ENCODE measurements around the gene ZNF862.

The ZNF862 gene

GRCh38 chr7:149838224-149838991, at the start of gene ZNF862:
ZNF862 (plus strand) TSS chr7:149838375; CDS start chr7:149838612, 237 bp downstream.
- DNase-seq = peak; percentile 97

- DNase-seq = no peak
These were observed 49.1 kb upstream of the ZNF862 start for GRCh38 chr7:149789101-149789500.

- DNase-seq = no peak
These were observed 48.0 kb upstream of the ZNF862 start for GRCh38 chr7:149790146-149790548.

DNA sequence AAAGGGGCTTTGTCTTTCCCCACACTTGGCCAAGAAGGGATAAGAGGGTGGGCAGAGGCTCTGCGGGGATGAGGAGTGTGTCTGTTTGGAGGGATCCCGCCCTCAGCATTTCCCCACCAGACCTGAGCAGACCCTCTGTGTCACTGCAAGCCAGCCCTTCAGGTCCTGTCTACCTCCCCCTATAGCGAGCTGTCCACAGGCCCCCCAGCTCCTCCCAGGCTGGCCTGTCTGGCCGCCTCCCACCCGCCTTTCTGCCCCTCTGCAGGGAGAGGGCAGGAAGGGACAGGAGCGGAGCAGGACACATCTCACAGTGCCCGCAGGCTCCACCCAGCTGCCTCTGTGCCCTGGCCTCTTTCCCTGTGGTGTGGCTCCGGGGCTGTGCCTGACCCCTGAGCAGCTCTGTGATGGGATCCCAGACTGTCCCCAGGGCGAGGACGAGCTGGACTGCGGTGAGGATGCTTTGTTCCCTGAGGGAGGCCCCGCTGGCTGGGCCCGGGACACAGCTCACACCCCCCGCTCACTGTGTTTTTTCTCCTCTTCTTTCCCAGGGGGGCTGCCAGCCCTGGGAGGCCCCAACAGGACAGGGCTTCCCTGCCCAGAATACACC, 47.3 kb upstream of the ZNF862 start:
- no peak for DNase-seq

DNA sequence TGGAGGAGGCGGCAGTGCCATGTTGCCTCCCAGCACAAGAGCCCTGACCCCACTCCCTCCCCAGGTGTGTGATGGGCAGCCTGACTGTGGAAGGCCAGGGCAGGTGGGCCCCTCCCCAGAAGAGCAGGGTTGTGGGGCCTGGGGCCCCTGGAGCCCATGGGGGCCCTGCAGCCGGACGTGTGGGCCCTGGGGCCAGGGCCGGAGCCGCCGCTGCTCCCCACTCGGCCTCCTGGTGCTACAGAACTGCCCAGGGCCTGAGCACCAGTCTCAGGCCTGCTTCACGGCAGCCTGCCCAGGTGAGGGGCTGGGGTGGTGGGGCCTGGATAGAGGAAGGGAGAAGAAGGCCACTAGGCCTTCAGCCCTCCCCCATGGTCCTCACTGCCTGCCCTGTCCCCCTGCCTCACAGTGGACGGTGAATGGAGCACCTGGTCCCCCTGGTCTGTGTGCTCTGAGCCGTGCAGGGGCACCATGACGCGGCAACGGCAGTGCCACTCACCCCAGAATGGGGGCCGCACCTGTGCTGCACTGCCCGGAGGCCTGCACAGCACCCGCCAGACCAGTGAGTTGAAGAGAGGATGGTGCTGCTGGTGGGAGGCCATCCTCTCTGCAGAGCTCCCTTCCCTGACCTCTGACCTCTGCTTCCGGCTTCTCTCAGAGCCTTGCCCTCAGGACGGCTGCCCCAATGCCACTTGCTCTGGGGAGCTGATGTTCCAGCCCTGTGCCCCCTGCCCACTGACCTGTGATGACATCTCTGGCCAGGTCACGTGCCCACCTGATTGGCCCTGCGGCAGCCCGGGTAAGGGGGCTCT, 46.6 kb upstream of the ZNF862 start:
- no peak for DNase-seq

GRCh38 chr7:149792220-149792595, 46.0 kb upstream of the ZNF862 start:
- no peak for DNase-seq

GRCh38 chr7:149793261-149793660, 44.9 kb upstream of the ZNF862 start:
- no peak for DNase-seq

DNA sequence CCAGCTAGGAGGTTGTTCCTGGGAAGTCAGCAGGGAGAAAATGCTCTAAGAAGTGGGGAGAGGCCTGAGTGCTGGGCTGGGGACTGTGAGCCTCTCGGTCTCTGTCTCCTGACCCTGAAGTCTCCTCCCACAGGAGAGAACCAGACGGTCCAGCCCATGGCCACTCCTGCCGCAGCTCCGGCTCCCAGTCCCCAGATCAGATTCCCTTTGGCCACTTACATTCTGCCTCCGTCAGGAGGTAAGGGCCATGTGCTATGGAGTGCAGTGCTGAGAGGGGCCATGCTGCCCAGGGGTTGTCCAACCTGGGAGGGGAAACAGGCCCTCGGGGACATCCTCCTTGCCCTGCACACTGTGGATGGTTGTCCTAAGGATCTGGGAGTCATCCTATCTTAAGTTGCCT, 43.5 kb upstream of the ZNF862 start:
- no peak for DNase-seq

GRCh38 chr7:149795126-149795525, 43.0 kb upstream of the ZNF862 start:
- DNase-seq = no peak

GRCh38 chr7:149796287-149796860, 41.8 kb upstream of the ZNF862 start:
- no peak for DNase-seq

DNA sequence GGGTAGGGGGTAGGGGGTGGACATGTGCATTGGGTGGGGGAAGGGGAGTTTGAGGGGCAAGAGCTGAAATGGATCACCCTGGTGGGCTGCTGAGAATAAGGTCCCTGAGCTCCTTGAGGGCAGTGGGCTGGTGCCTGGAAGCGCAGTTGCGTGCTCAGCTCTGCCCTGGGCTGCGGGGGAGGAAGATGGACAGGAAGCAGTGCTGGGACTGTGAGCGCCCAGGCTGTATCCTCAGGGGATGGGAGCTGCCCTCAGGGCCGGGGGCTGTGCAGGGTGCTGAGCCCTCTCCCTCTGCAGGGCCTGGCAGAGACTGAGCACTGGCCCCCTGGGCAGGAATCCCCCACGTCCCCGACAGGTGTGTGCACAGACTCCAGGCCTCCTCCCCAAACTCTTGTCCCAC, 40.4 kb upstream of the ZNF862 start:
- no peak for DNase-seq

DNA sequence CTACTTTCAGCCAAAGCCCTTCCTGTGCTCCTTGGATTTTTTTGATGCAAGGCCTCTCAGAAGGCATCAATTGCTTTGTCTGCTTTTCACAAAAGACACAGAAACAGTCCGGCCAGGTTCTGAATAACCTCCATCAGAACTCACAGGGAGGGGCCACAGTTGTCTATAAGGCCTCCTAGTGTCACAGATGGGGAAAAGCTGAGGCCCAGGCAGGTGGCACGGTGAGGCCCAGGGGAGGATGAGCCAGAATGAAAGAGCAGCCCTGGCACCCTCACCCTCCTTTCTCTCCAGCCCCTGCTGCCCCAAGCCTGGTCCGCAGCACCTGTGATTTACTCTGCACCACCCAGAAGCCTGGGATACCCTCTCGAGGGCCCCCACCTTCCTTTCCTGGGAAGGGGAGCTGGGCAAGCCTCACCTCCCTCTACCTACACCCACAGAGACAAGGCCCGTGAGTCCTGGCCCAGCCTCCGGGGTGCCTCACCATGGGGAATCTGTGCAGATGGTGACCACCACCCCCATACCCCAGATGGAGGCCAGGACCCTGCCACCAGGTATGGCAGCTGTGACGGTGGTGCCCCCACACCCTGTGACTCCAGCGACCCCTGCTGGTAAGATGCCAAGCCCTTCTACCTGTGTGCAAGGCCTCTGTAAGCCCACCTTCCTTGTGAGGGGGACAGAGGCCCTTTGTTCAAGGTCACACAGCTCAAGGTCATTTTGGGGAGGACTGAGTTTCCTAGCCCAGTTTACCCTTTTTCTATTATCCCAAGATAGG, 38.6 kb upstream of the ZNF862 start:
- DNase-seq = no peak

DNA sequence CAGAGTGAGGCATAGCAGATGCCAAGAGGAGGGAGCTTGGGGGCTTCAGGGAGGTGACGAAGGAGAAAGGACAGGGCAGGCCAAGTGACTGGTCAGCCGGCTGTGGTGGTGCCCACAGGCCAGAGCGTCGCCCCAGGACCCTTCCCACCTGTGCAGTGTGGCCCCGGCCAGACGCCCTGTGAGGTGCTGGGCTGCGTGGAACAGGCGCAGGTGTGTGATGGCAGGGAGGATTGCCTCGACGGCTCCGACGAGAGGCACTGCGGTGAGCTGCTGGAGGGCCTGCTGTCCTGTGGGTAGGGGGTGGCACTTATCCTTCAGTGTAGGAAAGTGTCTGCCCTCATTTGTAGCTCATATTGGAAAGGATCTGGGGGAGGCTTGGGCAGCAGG, 38.0 kb upstream of the ZNF862 start:
- DNase-seq = no peak

- no peak for DNase-seq
These were observed 37.1 kb upstream of the ZNF862 start for GRCh38 chr7:149801002-149801566.

DNA sequence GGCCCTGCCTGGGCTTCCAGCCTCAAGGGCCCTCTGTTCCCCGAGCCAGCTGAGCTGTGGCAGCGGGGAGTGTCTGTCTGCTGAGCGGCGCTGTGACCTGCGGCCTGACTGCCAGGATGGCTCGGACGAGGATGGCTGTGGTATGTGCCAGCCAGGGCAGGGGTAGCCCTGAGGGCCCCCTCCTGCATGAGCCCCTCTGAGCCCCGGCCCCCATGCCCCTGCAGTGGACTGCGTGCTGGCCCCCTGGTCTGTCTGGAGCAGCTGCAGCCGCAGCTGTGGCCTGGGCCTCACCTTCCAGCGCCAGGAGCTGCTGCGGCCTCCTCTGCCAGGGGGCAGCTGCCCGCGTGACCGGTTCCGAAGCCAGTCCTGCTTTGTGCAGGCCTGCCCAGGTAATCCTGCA, 36.4 kb upstream of the ZNF862 start:
- DNase-seq = no peak

DNA sequence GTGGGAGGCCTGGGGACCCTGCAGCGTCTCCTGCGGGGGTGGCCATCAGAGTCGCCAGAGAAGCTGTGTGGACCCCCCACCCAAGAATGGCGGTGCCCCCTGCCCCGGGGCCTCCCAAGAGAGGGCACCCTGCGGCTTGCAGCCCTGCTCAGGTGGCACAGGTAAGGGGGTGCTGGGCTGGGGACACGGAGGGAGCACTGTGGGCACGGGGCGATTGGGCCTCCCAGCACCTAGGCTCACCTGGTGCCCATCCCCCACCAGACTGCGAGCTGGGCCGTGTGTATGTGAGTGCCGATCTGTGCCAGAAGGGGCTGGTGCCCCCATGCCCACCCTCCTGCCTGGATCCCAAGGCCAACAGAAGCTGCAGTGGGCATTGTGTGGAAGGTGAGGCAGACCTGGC, 35.2 kb upstream of the ZNF862 start:
- no peak for DNase-seq

GRCh38 chr7:149803551-149804074, 34.6 kb upstream of the ZNF862 start:
- DNase-seq = no peak

DNA sequence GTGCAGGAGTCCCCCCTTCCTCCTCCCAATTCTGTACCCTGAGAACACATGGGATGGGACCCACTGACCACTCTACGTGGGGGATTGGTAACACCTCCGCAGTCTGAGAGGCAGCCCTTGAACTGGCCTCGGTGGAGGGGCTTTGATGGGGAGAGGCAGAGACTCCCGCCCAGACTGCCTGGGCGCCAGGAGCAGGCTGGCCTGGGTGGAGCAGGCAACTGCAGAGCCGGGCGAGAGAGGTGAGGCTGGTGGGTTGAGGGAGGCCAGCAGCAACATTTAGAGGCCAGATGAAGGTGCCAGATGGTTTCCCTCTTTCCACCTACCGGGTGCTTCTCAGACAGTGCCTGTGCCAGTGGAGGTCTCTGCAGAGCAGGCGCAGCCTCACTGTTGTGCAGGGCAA, 34.1 kb upstream of the ZNF862 start:
- no peak for DNase-seq

DNA sequence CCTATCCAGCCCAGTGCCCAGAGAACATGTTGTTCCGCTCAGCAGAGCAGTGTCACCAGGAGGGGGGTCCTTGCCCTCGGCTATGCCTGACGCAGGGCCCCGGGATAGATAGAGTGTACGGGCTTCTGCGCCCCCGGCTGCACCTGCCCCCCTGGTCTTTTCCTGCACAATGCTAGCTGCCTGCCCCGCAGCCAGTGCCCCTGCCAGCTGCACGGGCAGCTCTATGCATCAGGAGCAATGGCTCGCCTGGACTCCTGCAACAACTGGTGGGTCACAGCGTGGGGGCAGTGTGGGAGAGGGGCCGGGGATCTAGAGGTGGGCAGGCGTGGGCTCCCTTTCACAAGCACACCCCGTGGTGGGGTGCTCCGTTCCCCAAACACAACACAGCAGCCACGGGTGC, 31.4 kb upstream of the ZNF862 start:
- no peak for DNase-seq

GRCh38 chr7:149808311-149808710, 29.9 kb upstream of the ZNF862 start:
- DNase-seq = no peak

DNA sequence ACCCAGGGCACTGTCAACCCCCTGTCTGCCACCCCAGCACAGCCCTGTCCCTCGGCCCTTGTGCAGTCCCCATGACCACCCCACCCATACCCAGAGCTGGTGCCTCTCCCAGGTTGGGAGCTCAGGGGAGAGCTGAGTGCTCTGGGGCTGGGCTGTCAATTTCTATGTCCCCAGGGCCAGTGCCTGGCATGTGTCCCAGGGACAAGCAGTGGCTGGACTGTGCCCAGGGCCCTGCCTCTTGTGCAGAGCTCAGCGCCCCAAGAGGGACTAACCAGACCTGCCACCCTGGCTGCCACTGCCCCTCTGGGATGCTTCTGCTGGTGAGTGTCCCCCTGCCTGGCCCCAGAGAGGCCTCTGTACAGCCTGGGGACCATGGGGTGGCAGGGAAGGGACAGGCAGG, 29.0 kb upstream of the ZNF862 start:
- no peak for DNase-seq

GRCh38 chr7:149811221-149811620, 27.0 kb upstream of the ZNF862 start:
- DNase-seq = no peak

Measured in NCI-H774 (cell line).